Ectodermal cell (in vitro differentiated cells): Measurements from ENCODE around the gene SLC25A14. TPM values are rescaled to one million over a fixed set of nuclear protein-coding genes. Genes with fewer than 3 reads are reported as not detected.

Experiments
- H3K27ac ChIP-seq: 2 replicates; pipeline ENCODE4 v1.7.0; 2013; ENCODE audit warnings: mild to moderate bottlenecking, low read depth, low read length; ENCODE audit not compliant: insufficient read depth, poor library complexity, severe bottlenecking
- H3K27me3 ChIP-seq: 2 replicates; pipeline ENCODE4 v1.7.0; 2013; ENCODE audit warnings: mild to moderate bottlenecking, low read length; ENCODE audit not compliant: insufficient read depth, control insufficient read depth, poor library complexity, severe bottlenecking
- H3K36me3 ChIP-seq: one replicate; pipeline ENCODE4 v1.7.0; 2013; ENCODE audit warnings: low read length; ENCODE audit not compliant: control insufficient read depth, insufficient read depth
- H3K4me1 ChIP-seq: one replicate; pipeline ENCODE4 v1.7.0; 2013; ENCODE audit warnings: low read length; ENCODE audit not compliant: control insufficient read depth, insufficient read depth
- H3K4me3 ChIP-seq: 2 replicates; pipeline ENCODE4 v1.7.0; 2013; ENCODE audit warnings: low read depth, low read length, control low read depth; ENCODE audit not compliant: insufficient read depth
- H3K9me3 ChIP-seq: 2 replicates; pipeline ENCODE4 v1.7.0; 2013; ENCODE audit warnings: mild to moderate bottlenecking, low read length, moderate library complexity; ENCODE audit not compliant: control insufficient read depth
- WGBS, 2 experiments: methylation state at CpG; one replicate each; pipeline ENCODE4 v1.1.7; 2013; ENCODE audit warnings: missing lambda C conversion rate in 2 of 2; 5-methylcytosine and 5-hydroxymethylcytosine counted together
- polyA plus RNA-seq, 4 experiments: library from polyadenylated mRNA; stranded (reverse); fragments of 50-300 nt; gene quantifications; one replicate each; pipeline ENCODE4 v1.2.3, GENCODE V29; 2013

SLC25A14 gene, protein sequence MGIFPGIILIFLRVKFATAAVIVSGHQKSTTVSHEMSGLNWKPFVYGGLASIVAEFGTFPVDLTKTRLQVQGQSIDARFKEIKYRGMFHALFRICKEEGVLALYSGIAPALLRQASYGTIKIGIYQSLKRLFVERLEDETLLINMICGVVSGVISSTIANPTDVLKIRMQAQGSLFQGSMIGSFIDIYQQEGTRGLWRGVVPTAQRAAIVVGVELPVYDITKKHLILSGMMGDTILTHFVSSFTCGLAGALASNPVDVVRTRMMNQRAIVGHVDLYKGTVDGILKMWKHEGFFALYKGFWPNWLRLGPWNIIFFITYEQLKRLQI
- 23.1 TPM for polyA plus RNA-seq (2013, experiment 1 of 4)
- polyA plus RNA-seq (2013, experiment 2 of 4), result 23.3 TPM
- polyA plus RNA-seq (2013, experiment 3 of 4), result 17.1 TPM
- 19.2 TPM for polyA plus RNA-seq (2013, experiment 4 of 4)

DNA sequence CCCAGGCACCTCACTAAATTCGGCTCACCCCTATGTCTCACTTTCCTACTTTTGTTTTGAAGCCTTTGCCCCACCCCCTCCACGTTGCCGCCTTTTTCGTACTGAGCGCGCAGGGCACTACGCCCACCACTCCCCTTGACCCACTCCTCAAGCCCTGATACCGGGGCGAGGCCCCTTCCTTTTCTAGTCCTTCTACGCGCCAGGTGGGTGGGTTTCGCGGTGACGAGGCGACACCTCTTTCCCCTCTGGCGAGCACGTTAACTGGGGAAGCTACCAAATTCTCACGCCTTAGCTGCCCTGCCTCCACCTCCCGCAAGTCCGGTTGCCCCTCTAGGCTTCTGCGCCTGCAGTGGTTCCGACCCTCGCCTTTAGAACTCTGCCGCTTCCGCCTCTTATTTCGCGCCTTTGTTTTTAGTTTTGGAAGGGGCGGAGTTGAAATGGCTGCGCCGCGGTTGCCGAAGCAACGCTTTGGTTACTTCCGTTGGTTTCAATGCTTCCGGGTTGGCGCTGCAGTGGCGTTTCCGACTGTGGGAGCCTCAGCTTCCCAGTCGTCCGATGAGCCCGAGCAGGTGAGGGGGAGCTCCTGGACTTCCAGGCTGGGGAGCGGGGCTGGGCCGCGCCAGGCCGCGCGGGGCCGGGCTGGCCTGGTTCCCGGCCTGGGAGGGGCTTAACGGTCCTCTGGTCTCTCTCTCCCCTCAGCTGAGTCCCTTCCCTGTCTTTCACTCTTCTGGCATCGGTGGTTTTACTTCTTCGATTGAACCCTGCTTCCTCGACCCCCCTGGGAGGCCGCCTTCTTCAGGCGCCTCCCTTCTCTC lies at the start of gene SLC25A14:
Gene SLC25A14, plus strand, starts transcription at position 512 of the 815 bp plus-strand sequence. CDS start 360 bp downstream, outside the sequence.
- Histone ChIP-seq H3K4me3 (peak within 1 kb of the TSS; percentile 63), H3K27ac (peak within 1 kb of the TSS; percentile 50), H3K36me3 (no peaks in the 10 kb centered on the region), H3K27me3 (no peaks in the 10 kb centered on the region), H3K9me3 (no peaks in the 10 kb centered on the region), H3K4me1 (no peaks in the 10 kb centered on the region)
- 1% methylated on average over 55 of the region's 55 CpGs for WGBS, 2 experiments

DNA sequence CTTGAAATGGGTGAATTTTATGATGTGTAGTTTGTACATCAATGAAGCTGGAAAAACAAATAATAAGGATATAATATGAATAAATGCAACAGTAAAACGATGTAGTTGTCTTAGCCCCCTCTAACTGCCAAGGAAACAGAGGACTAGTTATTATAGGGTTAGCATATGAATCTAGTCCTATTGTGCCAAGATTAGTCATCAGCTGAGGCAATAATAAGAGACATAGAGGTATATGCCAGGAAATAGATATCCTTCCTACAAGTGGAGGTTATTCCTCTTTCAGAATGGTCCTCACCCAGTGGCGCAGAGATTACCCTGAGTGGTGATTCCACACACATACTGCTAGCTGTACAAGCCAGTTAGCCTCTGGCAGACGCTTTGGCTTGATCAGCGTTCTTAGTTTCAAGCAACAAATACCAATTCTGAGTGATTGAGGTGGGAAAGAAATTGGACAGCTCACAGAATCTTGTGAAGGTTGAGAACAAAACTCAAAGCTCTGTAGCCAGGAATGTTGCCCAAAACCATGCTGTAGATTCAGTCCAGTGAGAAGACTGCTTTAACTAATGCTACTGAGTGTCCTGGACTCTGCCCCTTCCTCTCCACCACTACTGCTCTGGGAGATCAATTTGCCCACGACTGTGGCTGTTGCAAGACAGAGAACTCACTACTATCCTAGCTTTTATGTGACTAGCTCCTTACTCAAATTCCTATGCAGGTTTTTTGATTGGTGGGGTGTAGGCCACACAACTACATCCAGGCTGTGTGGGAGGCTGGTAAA lies 44.0 kb upstream of the SLC25A14 start:
- no peaks in the 10 kb centered on the region for H3K27me3 ChIP-seq
- H3K4me3 ChIP-seq, result no peak overlapping the region
- H3K36me3 ChIP-seq, result no peaks in the 10 kb centered on the region
- 86 to 90% methylated on average over 5 of the region's 5 CpGs for WGBS, 2 experiments
- no peaks in the 10 kb centered on the region for H3K9me3 ChIP-seq
- no peaks in the 10 kb centered on the region for H3K4me1 ChIP-seq
- no peak overlapping the region for H3K27ac ChIP-seq

DNA sequence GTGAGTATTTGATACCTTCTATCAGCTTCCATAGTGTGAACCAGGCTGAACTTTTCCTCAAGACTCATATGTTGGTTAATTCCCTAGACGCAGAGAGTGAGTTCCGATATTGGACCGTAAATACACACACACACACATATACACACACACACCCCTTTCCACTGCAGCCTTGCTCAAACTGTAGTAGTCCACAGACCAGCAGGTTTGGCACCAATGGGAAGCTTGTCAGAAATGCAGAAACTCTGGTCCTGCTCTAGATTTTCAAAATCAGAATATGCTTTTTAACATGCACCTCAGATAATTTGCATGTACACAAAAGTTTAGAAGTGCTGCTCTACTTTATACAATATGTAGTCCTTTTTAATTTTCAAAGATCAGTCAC lies 43.4 kb upstream of the SLC25A14 start:
- Histone ChIP-seq H3K27me3 (no peaks in the 10 kb centered on the region), H3K9me3 (no peaks in the 10 kb centered on the region), H3K4me1 (no peaks in the 10 kb centered on the region), H3K36me3 (no peaks in the 10 kb centered on the region), H3K27ac (no peak overlapping the region), H3K4me3 (no peak overlapping the region)
- WGBS, 2 experiments, result 91 to 93% methylated on average over 3 of the region's 3 CpGs

DNA sequence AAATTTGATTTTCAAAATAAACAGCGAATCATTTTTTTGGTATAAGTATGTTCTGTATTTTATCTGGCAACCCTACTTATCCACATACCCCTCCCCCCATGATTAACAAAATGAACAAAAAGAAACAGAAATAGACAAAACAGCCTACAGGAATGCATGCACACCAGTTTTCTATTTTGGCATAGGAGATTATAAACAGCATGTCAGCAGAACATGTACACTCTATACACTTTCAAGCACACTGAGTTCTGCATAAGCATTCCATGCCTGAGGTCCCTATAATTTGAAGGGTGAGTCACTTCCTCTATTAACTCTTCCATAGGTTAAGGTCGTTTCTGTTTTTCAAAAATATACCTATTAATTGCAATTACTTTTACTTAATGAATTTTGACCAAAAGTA lies 43.0 kb upstream of the SLC25A14 start:
- Histone ChIP-seq H3K4me1 (no peaks in the 10 kb centered on the region), H3K9me3 (no peaks in the 10 kb centered on the region), H3K4me3 (no peak overlapping the region), H3K36me3 (no peaks in the 10 kb centered on the region), H3K27me3 (no peaks in the 10 kb centered on the region), H3K27ac (no peak overlapping the region)
- WGBS, 2 experiments, result 100% methylated on average over 1 of the region's 2 CpGs; no CpG with 5 or more reads in 1 of the 2 experiments

DNA sequence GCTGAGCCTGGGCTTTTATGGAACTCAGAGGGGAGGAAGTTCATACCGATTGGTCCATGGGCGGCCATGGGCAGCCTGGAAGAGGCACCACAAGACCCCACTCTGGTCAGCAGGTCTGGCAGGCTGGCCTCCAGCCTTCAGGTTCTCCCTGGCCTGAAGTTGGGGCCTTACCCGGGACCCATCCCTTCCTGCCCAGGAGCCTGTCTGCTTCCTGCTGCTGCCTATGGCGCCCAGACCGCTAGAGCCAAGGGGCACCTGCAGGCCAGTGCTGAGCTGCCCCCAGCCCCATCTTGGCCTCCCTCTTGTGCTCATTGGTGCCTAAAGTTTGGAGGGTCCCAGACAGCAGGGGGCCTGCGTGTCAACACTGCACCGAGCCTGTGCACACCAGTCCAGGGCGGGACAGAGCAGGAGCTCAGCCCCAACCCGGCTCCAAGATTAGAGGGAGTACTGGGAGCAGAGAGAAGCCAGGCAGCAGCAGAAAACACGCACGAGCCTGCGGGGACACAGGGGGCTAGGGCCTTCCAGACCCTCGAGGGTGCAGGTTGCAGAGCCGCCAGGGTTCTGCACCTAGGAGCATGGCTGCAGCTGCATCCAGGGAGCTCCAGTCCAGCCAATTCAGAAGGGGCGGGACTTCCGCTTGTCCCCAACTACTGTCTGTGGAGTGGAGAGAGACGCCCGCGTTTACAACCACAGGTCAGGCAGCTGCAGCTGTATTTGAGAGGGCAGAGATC lies 40.3 kb upstream of the SLC25A14 start:
- no peaks in the 10 kb centered on the region for H3K9me3 ChIP-seq
- H3K36me3 ChIP-seq, result no peaks in the 10 kb centered on the region
- H3K4me1 ChIP-seq, result no peaks in the 10 kb centered on the region
- H3K4me3 ChIP-seq, result no peak overlapping the region
- no peaks in the 10 kb centered on the region for H3K27me3 ChIP-seq
- WGBS, 2 experiments, result 87 to 88% methylated on average over 19 of the region's 19 CpGs
- H3K27ac ChIP-seq, result no peak overlapping the region

DNA sequence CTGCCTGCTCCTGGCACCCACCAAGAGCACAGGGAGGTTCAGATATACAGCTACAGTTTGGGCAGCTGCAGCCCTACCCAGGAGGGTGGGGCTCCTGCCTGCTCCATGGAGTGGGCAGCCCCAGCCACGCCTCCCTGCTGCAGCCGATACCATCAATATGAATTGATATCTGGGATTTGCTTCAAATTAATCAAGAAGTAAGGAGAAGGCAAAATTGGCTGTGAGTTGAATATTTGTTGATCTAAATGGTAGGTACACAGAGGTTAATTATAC lies 39.8 kb upstream of the SLC25A14 start:
- Histone ChIP-seq H3K4me1 (no peaks in the 10 kb centered on the region), H3K9me3 (no peaks in the 10 kb centered on the region), H3K4me3 (no peak overlapping the region), H3K27me3 (no peaks in the 10 kb centered on the region), H3K27ac (no peak overlapping the region), H3K36me3 (no peaks in the 10 kb centered on the region)
- WGBS, 2 experiments, result 73 to 95% methylated on average over 2 of the region's 2 CpGs

DNA sequence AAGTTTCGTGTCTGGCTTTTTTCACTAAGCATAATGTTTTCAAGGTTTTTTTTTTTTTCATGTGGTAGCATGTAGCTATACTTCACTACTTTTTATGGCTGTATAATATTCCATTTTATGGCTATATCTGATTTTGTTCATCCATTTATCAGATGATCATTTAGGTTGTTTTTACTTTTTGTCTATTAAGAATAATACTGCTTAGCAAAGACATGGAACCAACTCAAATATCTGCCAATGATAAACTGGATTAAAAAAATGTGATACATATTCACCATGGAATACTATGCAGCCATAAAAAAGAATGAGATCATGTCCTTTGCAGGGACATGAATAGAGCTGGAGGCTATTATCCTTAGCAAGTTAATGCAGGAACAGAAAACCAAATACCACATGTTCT lies 38.3 kb upstream of the SLC25A14 start:
- WGBS, 2 experiments, result no CpG with 5 or more reads among the region's 1 CpG
- Histone ChIP-seq H3K27me3 (no peaks in the 10 kb centered on the region), H3K27ac (no peak overlapping the region), H3K9me3 (no peaks in the 10 kb centered on the region), H3K4me3 (no peak overlapping the region), H3K4me1 (no peaks in the 10 kb centered on the region), H3K36me3 (no peaks in the 10 kb centered on the region)

DNA sequence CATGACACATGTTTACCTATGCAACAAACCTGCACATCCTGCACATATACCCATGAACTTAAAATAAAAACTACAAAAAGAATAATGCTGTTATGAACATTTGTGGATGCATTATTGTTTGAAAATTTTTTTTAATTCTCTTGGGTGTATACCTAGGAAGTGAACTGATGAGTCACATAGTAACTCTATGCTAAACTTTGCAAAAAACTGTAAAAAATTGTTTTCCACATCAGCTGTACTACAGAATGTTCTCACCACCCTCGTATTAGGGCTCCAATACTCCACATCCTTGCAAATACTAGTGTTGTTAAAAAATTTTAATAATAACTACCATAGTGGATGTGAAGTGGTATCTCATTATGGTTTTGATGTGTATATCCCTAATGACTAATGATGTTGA lies 37.7 kb upstream of the SLC25A14 start:
- H3K27me3 ChIP-seq, result no peaks in the 10 kb centered on the region
- no peak overlapping the region for H3K4me3 ChIP-seq
- H3K27ac ChIP-seq, result no peak overlapping the region
- no peaks in the 10 kb centered on the region for H3K4me1 ChIP-seq
- H3K9me3 ChIP-seq, result no peaks in the 10 kb centered on the region
- H3K36me3 ChIP-seq, result no peaks in the 10 kb centered on the region
- WGBS, 2 experiments, result no CpG with 5 or more reads among the region's 1 CpG

DNA sequence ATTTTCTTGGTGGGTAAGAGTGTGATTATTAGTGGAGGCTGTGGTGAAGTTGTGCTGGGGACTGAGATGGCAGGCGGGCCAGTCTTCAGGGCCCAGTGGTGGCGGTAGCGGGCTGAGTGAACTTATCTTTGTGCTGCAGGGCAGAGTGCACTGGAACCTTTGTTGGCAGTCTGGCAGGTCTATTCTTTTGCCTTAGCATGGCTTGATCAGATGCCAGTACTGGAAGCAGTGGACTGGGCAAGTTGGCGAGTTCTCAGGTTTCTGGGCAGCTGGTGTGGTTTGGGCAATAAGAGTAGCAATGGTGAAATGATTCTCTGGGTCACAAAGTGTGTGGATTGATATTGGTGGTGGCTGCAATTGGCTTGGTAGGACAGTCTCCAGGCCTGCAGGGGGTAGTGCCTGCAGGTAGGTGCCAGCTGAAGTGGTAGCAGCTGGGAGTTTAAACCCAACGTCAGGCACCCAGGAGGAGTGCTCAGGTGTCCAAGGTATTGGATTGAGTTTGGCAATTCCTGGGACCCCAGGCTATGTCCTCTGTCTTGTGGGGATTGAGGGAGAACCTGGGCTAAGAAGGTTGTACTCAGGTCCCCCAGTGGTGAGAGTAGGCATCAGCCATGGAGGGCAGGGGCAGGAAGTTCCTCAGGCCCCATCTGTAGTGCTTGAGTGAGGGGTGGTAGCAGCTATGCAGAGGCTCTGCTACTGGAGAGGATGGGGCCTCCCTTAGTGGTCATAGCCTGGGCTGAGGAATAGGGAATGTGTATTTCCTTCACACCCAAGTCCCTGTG lies 34.9 kb upstream of the SLC25A14 start:
- Histone ChIP-seq H3K36me3 (no peaks in the 10 kb centered on the region), H3K9me3 (no peaks in the 10 kb centered on the region), H3K4me1 (no peaks in the 10 kb centered on the region), H3K27me3 (no peaks in the 10 kb centered on the region), H3K4me3 (no peak overlapping the region), H3K27ac (no peak overlapping the region)
- WGBS, 2 experiments, result 91 to 94% methylated on average over 5 of the region's 5 CpGs
